Memory B cell (primary cell): ENCODE measurements around the gene MCHR2.
"Not testable (repeated sequence)": the region's sequence is repeated elsewhere in the genome, so short reads cannot be mapped to it uniquely, and the experiment has no call there.

ENCODE experiments used
- ATAC-seq: fragments of 150-1000 bp; cut with Tn5 transposase; 2 replicates; pipeline ENCODE4 v1.10.0; 2021; ENCODE audit warnings: low read depth, mild to moderate bottlenecking, moderate library complexity
- DNase-seq, 2 donors: peaks; one replicate each; pipeline ENCODE4 v3.0.0; 2022; ENCODE audit warnings: low spot score in 2 of 2
- H3K27ac Mint-ChIP-seq: one replicate; pipeline ENCODE4 v1.8.0; 2022; ENCODE audit warnings: mild to moderate bottlenecking, moderate library complexity, mixed read lengths
- H3K27me3 Mint-ChIP-seq: one replicate; pipeline ENCODE4 v1.8.0; 2022; ENCODE audit warnings: mixed read lengths
- H3K36me3 Mint-ChIP-seq: one replicate; pipeline ENCODE4 v1.8.0; 2022; ENCODE audit warnings: mild to moderate bottlenecking, mixed read lengths
- H3K4me1 Mint-ChIP-seq: one replicate; pipeline ENCODE4 v1.8.0; 2022; ENCODE audit warnings: mixed read lengths
- H3K4me3 Mint-ChIP-seq: one replicate; pipeline ENCODE4 v1.8.0; 2022; ENCODE audit warnings: mild to moderate bottlenecking, moderate library complexity, mixed read lengths
- H3K9me3 Mint-ChIP-seq: one replicate; pipeline ENCODE4 v1.8.0; 2022; ENCODE audit warnings: mixed read lengths

MCHR2 gene

GRCh38 chr6:99993533-99994251 lies at the start of gene MCHR2:
MCHR2 (minus strand) TSS chr6:99994223; CDS start chr6:99956147, 38,076 bp downstream.
- ATAC-seq (no peak), DNase-seq (no peak)
- no peaks in the 10 kb centered on the region for H3K36me3 Mint-ChIP-seq
- H3K27ac Mint-ChIP-seq, result no peak within 1 kb of the TSS
- no peaks in the 10 kb centered on the region for H3K4me1 Mint-ChIP-seq
- no peaks in the 10 kb centered on the region for H3K9me3 Mint-ChIP-seq
- H3K4me3 Mint-ChIP-seq, result no peak within 1 kb of the TSS
- H3K27me3 Mint-ChIP-seq, result peaks cover 7% of the 10 kb centered on the region

- ATAC-seq, H3K4me1 Mint-ChIP-seq, H3K27ac Mint-ChIP-seq, H3K9me3 Mint-ChIP-seq, H3K36me3 Mint-ChIP-seq, H3K27me3 Mint-ChIP-seq, DNase-seq, H3K4me3 Mint-ChIP-seq: not testable (repeated sequence)
These were observed 44.5 kb upstream of the MCHR2 start for GRCh38 chr6:100038546-100038945.

GRCh38 chr6:100035873-100036653 lies 42.0 kb upstream of the MCHR2 start:
- Mint-ChIP-seq H3K9me3 (peaks cover 3% of the 10 kb centered on the region), H3K4me3 (no peak overlapping the region), H3K36me3 (peaks cover 1% of the 10 kb centered on the region), H3K4me1 (peaks cover 6% of the 10 kb centered on the region), H3K27ac (no peak overlapping the region), H3K27me3 (peaks cover 4% of the 10 kb centered on the region)
- ATAC-seq, result no peak
- no peak for DNase-seq

GRCh38 chr6:100023798-100024197 lies 29.8 kb upstream of the MCHR2 start:
- Mint-ChIP-seq H3K27me3 (peaks cover 2% of the 10 kb centered on the region), H3K4me3 (no peak overlapping the region), H3K36me3 (no peaks in the 10 kb centered on the region), H3K9me3 (peaks cover 4% of the 10 kb centered on the region), H3K27ac (no peak overlapping the region), H3K4me1 (no peaks in the 10 kb centered on the region)
- no peak for ATAC-seq
- no peak for DNase-seq

GRCh38 chr6:100022847-100023246 lies 28.8 kb upstream of the MCHR2 start:
- H3K27ac Mint-ChIP-seq, result no peak overlapping the region
- no peaks in the 10 kb centered on the region for H3K36me3 Mint-ChIP-seq
- ATAC-seq (no peak), DNase-seq (no peak)
- no peak overlapping the region for H3K4me3 Mint-ChIP-seq
- no peaks in the 10 kb centered on the region for H3K4me1 Mint-ChIP-seq
- H3K27me3 Mint-ChIP-seq, result peaks cover 1% of the 10 kb centered on the region
- peaks cover 5% of the 10 kb centered on the region for H3K9me3 Mint-ChIP-seq

GRCh38 chr6:100008857-100009256 lies 14.8 kb upstream of the MCHR2 start:
- H3K9me3 Mint-ChIP-seq, result no peaks in the 10 kb centered on the region
- H3K27me3 Mint-ChIP-seq, result peaks cover 8% of the 10 kb centered on the region
- H3K36me3 Mint-ChIP-seq, result no peaks in the 10 kb centered on the region
- H3K4me3 Mint-ChIP-seq, result no peak overlapping the region
- H3K4me1 Mint-ChIP-seq, result no peaks in the 10 kb centered on the region
- ATAC-seq, result no peak
- DNase-seq, result no peak
- no peak overlapping the region for H3K27ac Mint-ChIP-seq

- peak; percentile 59 for ATAC-seq
These were observed 7.9 kb upstream of the MCHR2 start for GRCh38 chr6:100001915-100002388.

GRCh38 chr6:99997141-99997540 lies 3.1 kb upstream of the MCHR2 start:
- no peak for ATAC-seq
- Mint-ChIP-seq H3K36me3 (no peaks in the 10 kb centered on the region), H3K27me3 (peaks cover 7% of the 10 kb centered on the region), H3K4me3 (no peak overlapping the region), H3K27ac (no peak overlapping the region), H3K9me3 (no peaks in the 10 kb centered on the region), H3K4me1 (no peaks in the 10 kb centered on the region)
- no peak for DNase-seq

More at GRCh38 chr6:100001915-100002388, 7.9 kb upstream of the MCHR2 start:
- Mint-ChIP-seq H3K27me3 (peaks cover 8% of the 10 kb centered on the region), H3K4me1 (no peaks in the 10 kb centered on the region), H3K4me3 (no peak overlapping the region), H3K27ac (no peak overlapping the region), H3K36me3 (no peaks in the 10 kb centered on the region), H3K9me3 (no peaks in the 10 kb centered on the region)
- peak in 1 of 2 donors; percentile 15 for DNase-seq

GRCh38 chr6:99995916-99996315 lies 1.9 kb upstream of the MCHR2 start:
- H3K36me3 Mint-ChIP-seq, result no peaks in the 10 kb centered on the region
- ATAC-seq, result no peak
- H3K27me3 Mint-ChIP-seq, result peaks cover 8% of the 10 kb centered on the region
- no peaks in the 10 kb centered on the region for H3K4me1 Mint-ChIP-seq
- DNase-seq, result no peak
- no peak overlapping the region for H3K4me3 Mint-ChIP-seq
- no peaks in the 10 kb centered on the region for H3K9me3 Mint-ChIP-seq
- H3K27ac Mint-ChIP-seq, result no peak overlapping the region

GRCh38 chr6:99993146-99993532 lies 884 bp downstream of the MCHR2 start:
- no peak overlapping the region for H3K4me3 Mint-ChIP-seq
- H3K27ac Mint-ChIP-seq, result no peak overlapping the region
- ATAC-seq (no peak), DNase-seq (no peak)
- no peaks in the 10 kb centered on the region for H3K4me1 Mint-ChIP-seq
- H3K27me3 Mint-ChIP-seq, result peaks cover 7% of the 10 kb centered on the region
- H3K36me3 Mint-ChIP-seq, result no peaks in the 10 kb centered on the region
- no peaks in the 10 kb centered on the region for H3K9me3 Mint-ChIP-seq

- DNase-seq (no peak), ATAC-seq (no peak)
- Mint-ChIP-seq H3K27ac (no peak overlapping the region), H3K36me3 (no peaks in the 10 kb centered on the region), H3K4me3 (no peak overlapping the region), H3K4me1 (no peaks in the 10 kb centered on the region), H3K27me3 (peaks cover 7% of the 10 kb centered on the region), H3K9me3 (no peaks in the 10 kb centered on the region)
These were observed 2.1 kb downstream of the MCHR2 start for GRCh38 chr6:99991955-99992354.

GRCh38 chr6:99980741-99981140 lies 13.3 kb downstream of the MCHR2 start:
- H3K36me3 Mint-ChIP-seq, result no peaks in the 10 kb centered on the region
- DNase-seq (no peak), ATAC-seq (no peak)
- no peak overlapping the region for H3K4me3 Mint-ChIP-seq
- no peak overlapping the region for H3K27ac Mint-ChIP-seq
- peaks cover 4% of the 10 kb centered on the region for H3K27me3 Mint-ChIP-seq
- H3K9me3 Mint-ChIP-seq, result no peaks in the 10 kb centered on the region
- H3K4me1 Mint-ChIP-seq, result no peaks in the 10 kb centered on the region

- DNase-seq, result no peak
- no peaks in the 10 kb centered on the region for H3K36me3 Mint-ChIP-seq
- no peaks in the 10 kb centered on the region for H3K9me3 Mint-ChIP-seq
- H3K27me3 Mint-ChIP-seq, result peaks cover 8% of the 10 kb centered on the region
- no peaks in the 10 kb centered on the region for H3K4me1 Mint-ChIP-seq
- ATAC-seq, result no peak
- no peak overlapping the region for H3K27ac Mint-ChIP-seq
- H3K4me3 Mint-ChIP-seq, result no peak overlapping the region
These were observed 14.1 kb downstream of the MCHR2 start for GRCh38 chr6:99979953-99980352.

GRCh38 chr6:99967052-99967451 lies 27.0 kb downstream of the MCHR2 start:
- Mint-ChIP-seq H3K36me3 (no peaks in the 10 kb centered on the region), H3K9me3 (peaks cover 1% of the 10 kb centered on the region), H3K27ac (no peak overlapping the region), H3K4me1 (no peaks in the 10 kb centered on the region), H3K4me3 (no peak overlapping the region), H3K27me3 (no peaks in the 10 kb centered on the region)
- DNase-seq (no peak), ATAC-seq (no peak)
